GM12874 (cell line): Measurements from ENCODE around the gene BBS4.

Experiments used
- TF ChIP-seq, protein P1 (sequence below): IDR thresholded peaks from 2 replicates; pipeline ENCODE4 v1.5.1; 2011; ENCODE audit warnings: low read depth, mild to moderate bottlenecking, control low read depth, low read length, moderate library complexity; ENCODE audit not compliant: insufficient read depth

BBS4 gene

DNA sequence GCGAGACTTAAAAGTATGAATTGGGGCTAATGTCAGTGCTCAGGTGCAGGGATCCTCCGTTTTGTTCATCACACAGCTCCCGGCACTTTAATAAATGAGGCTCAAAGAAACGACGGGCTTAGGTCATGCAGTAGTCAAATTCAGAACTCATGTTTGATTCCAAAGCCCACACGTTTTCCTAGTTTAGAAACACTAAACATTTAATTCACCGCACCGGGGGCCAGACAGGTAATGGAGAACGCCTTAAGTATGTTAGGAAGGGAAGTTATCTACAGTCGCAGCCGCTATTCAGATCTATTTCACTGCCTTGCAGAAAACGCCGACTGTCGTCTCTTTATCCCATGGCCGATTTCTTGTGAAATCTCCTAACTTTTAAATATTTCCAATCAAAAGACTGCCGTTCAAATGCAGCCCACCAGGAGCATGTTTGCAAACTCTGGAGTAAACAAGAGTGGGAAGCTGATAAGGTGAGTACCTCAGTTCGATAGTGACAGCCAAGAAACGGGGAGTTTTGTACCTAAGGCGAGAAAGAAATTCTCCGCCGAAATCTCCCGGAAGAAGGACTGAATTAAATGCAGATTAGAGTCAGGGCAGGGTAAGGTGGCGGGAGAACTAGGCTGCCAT is 594 bp upstream of the BBS4 start:
- TF ChIP-seq, protein P1, sequence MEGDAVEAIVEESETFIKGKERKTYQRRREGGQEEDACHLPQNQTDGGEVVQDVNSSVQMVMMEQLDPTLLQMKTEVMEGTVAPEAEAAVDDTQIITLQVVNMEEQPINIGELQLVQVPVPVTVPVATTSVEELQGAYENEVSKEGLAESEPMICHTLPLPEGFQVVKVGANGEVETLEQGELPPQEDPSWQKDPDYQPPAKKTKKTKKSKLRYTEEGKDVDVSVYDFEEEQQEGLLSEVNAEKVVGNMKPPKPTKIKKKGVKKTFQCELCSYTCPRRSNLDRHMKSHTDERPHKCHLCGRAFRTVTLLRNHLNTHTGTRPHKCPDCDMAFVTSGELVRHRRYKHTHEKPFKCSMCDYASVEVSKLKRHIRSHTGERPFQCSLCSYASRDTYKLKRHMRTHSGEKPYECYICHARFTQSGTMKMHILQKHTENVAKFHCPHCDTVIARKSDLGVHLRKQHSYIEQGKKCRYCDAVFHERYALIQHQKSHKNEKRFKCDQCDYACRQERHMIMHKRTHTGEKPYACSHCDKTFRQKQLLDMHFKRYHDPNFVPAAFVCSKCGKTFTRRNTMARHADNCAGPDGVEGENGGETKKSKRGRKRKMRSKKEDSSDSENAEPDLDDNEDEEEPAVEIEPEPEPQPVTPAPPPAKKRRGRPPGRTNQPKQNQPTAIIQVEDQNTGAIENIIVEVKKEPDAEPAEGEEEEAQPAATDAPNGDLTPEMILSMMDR, result no peak

- TF ChIP-seq, protein P1, result no peak
These were observed 2.7 kb downstream of the BBS4 start for GRCh38 chr15:72688697-72689096.

- TF ChIP-seq, protein P1, result no peak
These were observed 4.9 kb downstream of the BBS4 start for GRCh38 chr15:72690938-72691337.

DNA sequence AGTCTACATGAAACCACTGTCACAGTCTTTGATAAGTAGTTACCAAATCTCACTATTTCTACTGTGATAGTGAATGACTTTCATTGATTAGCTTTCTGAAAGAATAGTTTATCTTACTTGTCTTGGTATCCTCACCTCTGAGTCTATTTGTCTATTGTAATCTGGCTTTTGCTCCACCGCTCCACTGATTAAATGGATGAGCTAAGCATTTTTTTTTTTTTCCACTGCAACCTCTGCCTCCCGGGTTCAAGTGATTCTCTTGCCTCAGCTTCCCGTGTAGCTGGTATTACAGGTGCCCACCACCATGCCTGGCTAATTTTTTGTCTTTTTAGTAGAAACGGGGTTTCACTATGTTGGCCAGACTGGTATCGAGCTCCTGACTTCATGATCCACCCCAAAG is 12.9 kb downstream of the BBS4 start:
- TF ChIP-seq, protein P1, result no peak

- TF ChIP-seq, protein P1, result no peak
These were observed 14.1 kb downstream of the BBS4 start for GRCh38 chr15:72700076-72700475.

DNA sequence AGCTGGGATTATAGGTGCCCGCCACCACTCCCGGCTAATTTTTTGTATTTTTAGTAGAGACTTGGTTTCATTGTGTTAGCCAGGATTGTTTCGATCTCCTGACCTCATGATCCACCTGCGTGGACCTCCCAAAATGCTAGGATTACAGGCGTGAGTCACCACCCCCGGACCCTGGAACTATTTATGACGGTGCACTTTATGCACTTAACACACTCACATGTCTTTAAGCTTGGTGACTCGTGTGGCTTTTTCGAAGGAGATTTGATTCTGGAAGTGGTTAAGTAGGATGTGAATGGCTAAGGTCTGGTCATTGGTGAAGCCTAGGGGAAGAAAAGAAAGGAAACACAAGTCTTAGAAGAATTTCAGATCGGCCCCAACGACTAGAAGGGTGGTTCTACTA is 20.3 kb downstream of the BBS4 start:
- TF ChIP-seq, protein P1, result no peak

DNA sequence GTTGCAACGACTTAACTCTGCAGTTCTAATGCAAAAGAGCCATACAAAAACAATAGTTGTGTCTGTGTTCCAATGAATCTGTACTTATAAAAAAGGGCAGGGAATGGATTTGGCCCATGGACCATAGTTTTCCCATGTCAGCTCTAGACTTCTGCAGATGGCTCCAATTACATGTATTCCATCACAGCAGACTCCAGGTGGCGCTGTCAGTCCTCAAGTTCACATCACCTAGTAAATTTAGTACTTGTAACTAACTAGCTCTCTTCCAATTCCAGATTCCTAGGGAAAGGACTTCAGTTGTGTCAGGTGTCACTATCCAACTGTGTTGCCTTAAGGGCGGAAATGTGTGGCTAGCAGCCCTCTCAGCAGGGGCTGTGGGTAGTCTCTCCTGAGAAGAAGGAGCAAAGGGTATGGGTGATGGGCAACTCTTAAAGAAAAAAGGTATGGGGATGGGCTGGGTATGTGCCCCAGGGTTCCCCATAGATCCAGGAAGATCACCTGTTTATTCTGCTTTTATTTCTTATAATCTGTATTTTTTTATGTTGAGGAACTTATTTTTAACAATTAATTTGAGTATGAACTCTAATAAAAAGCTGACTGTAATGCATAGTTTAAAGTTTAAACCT is 36.2 kb downstream of the BBS4 start:
- TF ChIP-seq, protein P1, result peak; percentile 73
